Measurements from ENCODE around the gene TP53. TPM values are rescaled to one million over a fixed set of nuclear protein-coding genes. Genes with fewer than 3 reads are reported as not detected.

The TP53 gene
- total and polyA plus RNA-seq, 10 of the 15 experiments (the other 5 are each of a cell fraction or from before 2014, with no cell fraction given): 35.6 to 162 (median 75.9) TPM

DNA sequence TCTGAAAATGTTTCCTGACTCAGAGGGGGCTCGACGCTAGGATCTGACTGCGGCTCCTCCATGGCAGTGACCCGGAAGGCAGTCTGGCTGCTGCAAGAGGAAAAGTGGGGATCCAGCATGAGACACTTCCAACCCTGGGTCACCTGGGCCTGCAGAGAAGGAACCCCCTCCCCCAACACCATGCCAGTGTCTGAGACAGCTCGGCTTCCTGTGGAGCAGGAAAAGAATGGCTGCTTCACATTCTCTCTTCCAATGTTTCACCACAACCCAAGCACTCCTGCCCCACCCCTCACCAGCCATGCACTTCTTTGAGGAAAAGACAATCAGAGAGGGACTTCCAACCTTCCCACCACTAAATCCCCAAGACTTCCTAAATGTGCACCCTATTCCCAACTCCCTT, 10.8 kb downstream of the TP53 start:
- TF ChIP-seq CHD1 (IDR thresholded peaks at IDR 0.05; ENCODE audit: low read depth, low read length) (no peak), POLR2AphosphoS2 (IDR thresholded peaks at IDR 0.05; ENCODE audit: low read depth, low read length) (no peak), HCFC1 (IDR thresholded peaks at IDR 0.05; ENCODE audit: low read length) (no peak)
- Histone ChIP-seq H3K27ac (ENCODE audit: control insufficient read depth, insufficient read depth) (no peak overlapping the region), H3K79me2 (ENCODE audit: control insufficient read depth, insufficient read depth, low read length) (0 out of 2 replicates have a peak, but pooled peaks cover 2% of the 10 kb centered on the region), H3K27me3 (replicated peaks in 1 of 2; ENCODE audit: control insufficient read depth in 2 of 2, insufficient read depth in 2 of 2, low read length in 1 of 2) (no peaks in the 10 kb centered on the region), H3K36me3 (ENCODE audit: control insufficient read depth in 2 of 2, insufficient read depth in 2 of 2, low read length in 1 of 2) (peaks cover 15 to 17% of the 10 kb centered on the region in 2 experiments), H3K4me2 (ENCODE audit: control insufficient read depth, insufficient read depth) (no peak overlapping the region), H3K4me1 (ENCODE audit: control insufficient read depth, insufficient read depth, low read length) (no peaks in the 10 kb centered on the region), H3K4me3 (no peak overlapping the region), H3K9me3 (replicated peaks; ENCODE audit: control insufficient read depth, insufficient read depth, low read length) (peaks cover 8% of the 10 kb centered on the region), H3K9ac (ENCODE audit: control insufficient read depth, insufficient read depth, low read length) (no peak overlapping the region), H4K20me1 (ENCODE audit: control insufficient read depth, insufficient read depth) (no peaks in the 10 kb centered on the region; the same call in 1 of the 2 replicates), H2AFZ (ENCODE audit: control insufficient read depth, low read depth, low read length) (no peak overlapping the region)
- FAIRE-seq (no peak), ATAC-seq (no peak), DNase-seq (ENCODE audit: low read depth, low spot score) (no peak)
- ChIA-PET SMC1A (ENCODE audit: uncharacterized antibody, unreplicated experiment) (no interaction called here), CTCF (interaction anchor here (1.1 kb wide), 1 partner anchor 11 kb away, joined by 3 read pairs; no protein-coding TSS in a partner anchor), POLR2A (interaction anchor here (0.7 kb wide), 1 partner anchor 282 kb away, joined by 3 read pairs; the partner anchor contains the start of gene PLSCR3), RAD21 (ENCODE audit: unreplicated experiment) (no interaction called here)
- BruUV-seq (replicated peaks): no TSS peak
- in situ Hi-C loops (cut with MboI) (no loop called here), intact Hi-C loops (cut with micrococcal nuclease; ENCODE audit: unreplicated experiment) (loop anchor here (5.0 kb wide), 1 partner anchor 44 kb away; the partner anchor contains the start of gene SHBG)
- 100% methylated on average over 5 of the region's 5 CpGs for WGBS (ENCODE audit: insufficient coverage, insufficient replicate concordance, low lambda C conversion rate, missing lambda C conversion rate)

DNA sequence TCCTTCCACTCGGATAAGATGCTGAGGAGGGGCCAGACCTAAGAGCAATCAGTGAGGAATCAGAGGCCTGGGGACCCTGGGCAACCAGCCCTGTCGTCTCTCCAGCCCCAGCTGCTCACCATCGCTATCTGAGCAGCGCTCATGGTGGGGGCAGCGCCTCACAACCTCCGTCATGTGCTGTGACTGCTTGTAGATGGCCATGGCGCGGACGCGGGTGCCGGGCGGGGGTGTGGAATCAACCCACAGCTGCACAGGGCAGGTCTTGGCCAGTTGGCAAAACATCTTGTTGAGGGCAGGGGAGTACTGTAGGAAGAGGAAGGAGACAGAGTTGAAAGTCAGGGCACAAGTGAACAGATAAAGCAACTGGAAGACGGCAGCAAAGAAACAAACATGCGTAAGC, 12.4 kb downstream of the TP53 start:
- intact Hi-C loops (cut with micrococcal nuclease; ENCODE audit: unreplicated experiment) (loop anchor here (5.0 kb wide), 1 partner anchor 43 kb away; the partner anchor contains the start of gene SHBG), in situ Hi-C loops (cut with MboI) (no loop called here)
- peaks cover 20 to 26% of the 10 kb centered on the region in 2 experiments for H3K36me3 ChIP-seq (ENCODE audit: control insufficient read depth in 2 of 2, insufficient read depth in 2 of 2, low read length in 1 of 2)
- no peak overlapping the region for H3K4me3 ChIP-seq
- peaks cover 8% of the 10 kb centered on the region for H3K9me3 ChIP-seq (replicated peaks; ENCODE audit: control insufficient read depth, insufficient read depth, low read length)
- POLR2A ChIA-PET: no interaction called here
- no peak overlapping the region for H3K4me2 ChIP-seq (ENCODE audit: control insufficient read depth, insufficient read depth)
- 0 out of 2 replicates have a peak, but pooled peaks cover 2% of the 10 kb centered on the region for H3K79me2 ChIP-seq (ENCODE audit: control insufficient read depth, insufficient read depth, low read length)
- BruUV-seq (replicated peaks): no TSS peak
- FAIRE-seq (no peak), DNase-seq (ENCODE audit: low read depth, low spot score) (no peak), ATAC-seq (no peak)
- no peaks in the 10 kb centered on the region for H3K27me3 ChIP-seq (replicated peaks in 1 of 2; ENCODE audit: control insufficient read depth in 2 of 2, insufficient read depth in 2 of 2, low read length in 1 of 2)
- no peaks in the 10 kb centered on the region for H3K4me1 ChIP-seq (ENCODE audit: control insufficient read depth, insufficient read depth, low read length)
- WGBS (ENCODE audit: insufficient coverage, insufficient replicate concordance, low lambda C conversion rate, missing lambda C conversion rate): 93% methylated on average over 14 of the region's 14 CpGs
- no peak for TF ChIP-seq HDAC6 (IDR thresholded peaks at IDR 0.05; ENCODE audit: unreplicated experiment)
- TF ChIP-seq POLR2A (IDR thresholded peaks at IDR 0.05; ENCODE audit: low read depth, low read length): peak; percentile 53; the same call in 1 of the 2 replicates
- no peak overlapping the region for H3K27ac ChIP-seq (ENCODE audit: control insufficient read depth, insufficient read depth)
- H3K9ac ChIP-seq (ENCODE audit: control insufficient read depth, insufficient read depth, low read length): no peak overlapping the region
- H2AFZ ChIP-seq (ENCODE audit: control insufficient read depth, low read depth, low read length): no peak overlapping the region
- H4K20me1 ChIP-seq (ENCODE audit: control insufficient read depth, insufficient read depth): no peaks in the 10 kb centered on the region
- SMC1A ChIA-PET (ENCODE audit: uncharacterized antibody, unreplicated experiment): no interaction called here
- RAD21 ChIA-PET (ENCODE audit: unreplicated experiment): no interaction called here
- CTCF ChIA-PET: interaction anchor here (0.8 kb wide), 1 partner anchor 42 kb away, joined by 4 read pairs; no protein-coding TSS in a partner anchor

Measured in GM12878 (cell line).